ENCODE data around the gene TTC9B. TPM values are rescaled to one million over a fixed set of nuclear protein-coding genes. Genes with fewer than 3 reads are reported as not detected.
A peak's percentile ranks its signal among the peaks of the same experiment; 100 is the strongest.

Gene TTC9B
- total and polyA plus RNA-seq, 10 donors, result not detected

GRCh38 chr19:40228863-40229262, 10.7 kb upstream of the TTC9B start:
- 91 to 96% (median 94%) methylated on average over 5 of the region's 5 CpGs for WGBS, 5 donors
- peaks cover 4 to 41% (median 31%) of the 10 kb centered on the region in 7 donors for H3K27me3 ChIP-seq (replicated peaks in 1 of 7)
- H3K9me3 ChIP-seq, result no peaks in the 10 kb centered on the region
- H3K27ac ChIP-seq, result no peak overlapping the region
- H3K4me1 ChIP-seq, result peaks cover 10 to 48% (median 29%) of the 10 kb centered on the region in 6 donors
- intact Hi-C loops (cut with DNase I; ENCODE audit: low total_unique reads), result no loop called here
- no peak for DNase-seq
- H3K36me3 ChIP-seq, result peaks cover 0 to 19% (median 10%) of the 10 kb centered on the region in 6 donors
- TF ChIP-seq POLR2A (IDR thresholded peaks at IDR 0.05) (no peak), POLR2AphosphoS5 (IDR thresholded peaks at IDR 0.05) (no peak), CTCF (IDR thresholded peaks at IDR 0.05 in 8 of 11, conservative IDR thresholded peaks at IDR 0.05 in 3 of 11) (no peak)
- H3K4me3 ChIP-seq, result no peak overlapping the region

- Histone ChIP-seq H3K4me3 (no peak overlapping the region), H3K36me3 (peaks cover 0 to 14% (median 6%) of the 10 kb centered on the region in 6 donors), H3K27ac (no peak overlapping the region), H3K27me3 (replicated peaks in 1 of 7) (peaks cover 4 to 47% (median 34%) of the 10 kb centered on the region in 7 donors), H3K4me1 (peaks cover 10 to 53% (median 31%) of the 10 kb centered on the region in 6 donors), H3K9me3 (no peaks in the 10 kb centered on the region)
- 50 to 59% (median 55%) methylated on average over 10 of the region's 10 CpGs for WGBS, 5 donors
- intact Hi-C loops (cut with DNase I; ENCODE audit: low total_unique reads), result no loop called here
- no peak for TF ChIP-seq CTCF (IDR thresholded peaks at IDR 0.05 in 8 of 11, conservative IDR thresholded peaks at IDR 0.05 in 3 of 11)
- TF ChIP-seq POLR2AphosphoS5 (IDR thresholded peaks at IDR 0.05), result no peak
- no peak for TF ChIP-seq POLR2A (IDR thresholded peaks at IDR 0.05)
- no peak for DNase-seq
Measured at GRCh38 chr19:40228346-40228745, 10.2 kb upstream of the TTC9B start.

GRCh38 chr19:40225440-40226305, 7.5 kb upstream of the TTC9B start:
- WGBS, 5 donors, result 26 to 29% (median 28%) methylated on average over 21 of the region's 21 CpGs
- H3K27me3 ChIP-seq (replicated peaks in 1 of 7), result peaks cover 4 to 70% (median 39%) of the 10 kb centered on the region in 7 donors
- H3K4me3 ChIP-seq, result peak overlapping the region in 5 of 8 donors; percentile 1 to 49 (median 15)
- H3K4me1 ChIP-seq, result peaks cover 6 to 43% (median 25%) of the 10 kb centered on the region in 6 donors
- H3K9me3 ChIP-seq, result peaks cover 0 to 5% (median 2%) of the 10 kb centered on the region in 8 donors
- H3K27ac ChIP-seq, result no peak overlapping the region
- DNase-seq, result no peak
- H3K36me3 ChIP-seq, result no peaks in the 10 kb centered on the region
- TF ChIP-seq POLR2A (IDR thresholded peaks at IDR 0.05) (no peak), CTCF (IDR thresholded peaks at IDR 0.05 in 8 of 11, conservative IDR thresholded peaks at IDR 0.05 in 3 of 11) (no peak), POLR2AphosphoS5 (IDR thresholded peaks at IDR 0.05) (no peak)
- intact Hi-C loops (cut with DNase I; ENCODE audit: low total_unique reads), result no loop called here

Measured in spleen (tissue), 11 donors.